Measurements from ENCODE around the gene IL1R2. TPM values are rescaled to one million over a fixed set of nuclear protein-coding genes. Genes with fewer than 3 reads are reported as not detected.

The IL1R2 gene
- total RNA-seq, 1 experiment from 2014 or later = 0.22 TPM

- TF ChIP-seq ZNF532 (CRISPR knock-in tag; IDR thresholded peaks at IDR 0.05; ENCODE audit: borderline replicate concordance) = no peak
- TF ChIP-seq ZNF121 (CRISPR knock-in tag; IDR thresholded peaks at IDR 0.05) = no peak
- TF ChIP-seq, protein P1, sequence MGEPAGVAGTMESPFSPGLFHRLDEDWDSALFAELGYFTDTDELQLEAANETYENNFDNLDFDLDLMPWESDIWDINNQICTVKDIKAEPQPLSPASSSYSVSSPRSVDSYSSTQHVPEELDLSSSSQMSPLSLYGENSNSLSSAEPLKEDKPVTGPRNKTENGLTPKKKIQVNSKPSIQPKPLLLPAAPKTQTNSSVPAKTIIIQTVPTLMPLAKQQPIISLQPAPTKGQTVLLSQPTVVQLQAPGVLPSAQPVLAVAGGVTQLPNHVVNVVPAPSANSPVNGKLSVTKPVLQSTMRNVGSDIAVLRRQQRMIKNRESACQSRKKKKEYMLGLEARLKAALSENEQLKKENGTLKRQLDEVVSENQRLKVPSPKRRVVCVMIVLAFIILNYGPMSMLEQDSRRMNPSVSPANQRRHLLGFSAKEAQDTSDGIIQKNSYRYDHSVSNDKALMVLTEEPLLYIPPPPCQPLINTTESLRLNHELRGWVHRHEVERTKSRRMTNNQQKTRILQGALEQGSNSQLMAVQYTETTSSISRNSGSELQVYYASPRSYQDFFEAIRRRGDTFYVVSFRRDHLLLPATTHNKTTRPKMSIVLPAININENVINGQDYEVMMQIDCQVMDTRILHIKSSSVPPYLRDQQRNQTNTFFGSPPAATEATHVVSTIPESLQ (CRISPR knock-in tag; IDR thresholded peaks at IDR 0.05) = no peak
Measured at GRCh38 chr2:102073168-102073724, 81.5 kb downstream of the IL1R2 start (continued).

DNA sequence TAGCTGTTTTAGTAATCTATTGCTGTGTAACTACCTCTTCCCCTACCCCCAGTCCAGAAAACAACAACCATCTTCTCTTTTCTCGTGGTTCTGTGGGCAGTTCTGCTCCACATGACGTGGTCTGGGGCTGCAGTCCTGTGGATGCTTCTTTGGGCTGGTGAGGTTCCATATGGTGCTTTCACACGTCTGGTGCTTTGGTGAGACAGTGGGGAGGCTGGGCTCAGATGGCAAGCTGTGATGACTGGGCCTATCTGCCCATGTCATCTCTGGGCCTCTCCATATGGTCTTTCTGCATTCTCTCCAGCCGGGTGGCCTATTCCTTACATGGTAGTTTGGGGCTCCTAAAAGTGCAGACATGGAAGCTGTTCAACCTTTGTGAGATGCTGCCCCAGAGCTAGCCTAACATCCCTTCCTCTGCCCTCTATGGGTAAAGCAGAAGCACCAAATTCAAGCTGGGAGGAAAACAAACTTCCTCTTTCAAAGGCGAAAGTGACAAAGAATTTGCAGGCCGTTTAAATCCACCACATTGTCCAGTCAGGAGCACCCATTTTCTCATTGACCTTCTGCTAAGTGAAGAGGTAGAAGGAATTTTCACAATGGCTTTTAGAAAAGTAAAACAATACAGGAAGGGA lies 82.5 kb downstream of the IL1R2 start:
- no peak for DNase-seq (ENCODE audit: low spot score)
- Mint-ChIP-seq H3K4me3 (no peak overlapping the region), H3K9me3 (peaks cover 9% of the 10 kb centered on the region), H3K36me3 (no peaks in the 10 kb centered on the region), H3K27ac (no peak overlapping the region), H3K27me3 (ENCODE audit: low read depth) (no peaks in the 10 kb centered on the region), H3K4me1 (peaks cover 3% of the 10 kb centered on the region; the same call in 1 of the 2 replicates)
- no peak for TF ChIP-seq EMX1 (CRISPR knock-in tag; IDR thresholded peaks at IDR 0.05)
- TF ChIP-seq ETV6 (CRISPR knock-in tag; IDR thresholded peaks at IDR 0.05) = no peak
- no peak for TF ChIP-seq ZNF219 (CRISPR knock-in tag; IDR thresholded peaks at IDR 0.05; ENCODE audit: borderline replicate concordance)
- TF ChIP-seq AR (CRISPR knock-in tag; IDR thresholded peaks at IDR 0.05) = no peak
- TF ChIP-seq ZMAT4 (CRISPR knock-in tag; IDR thresholded peaks at IDR 0.05) = no peak
- TF ChIP-seq, protein P2, sequence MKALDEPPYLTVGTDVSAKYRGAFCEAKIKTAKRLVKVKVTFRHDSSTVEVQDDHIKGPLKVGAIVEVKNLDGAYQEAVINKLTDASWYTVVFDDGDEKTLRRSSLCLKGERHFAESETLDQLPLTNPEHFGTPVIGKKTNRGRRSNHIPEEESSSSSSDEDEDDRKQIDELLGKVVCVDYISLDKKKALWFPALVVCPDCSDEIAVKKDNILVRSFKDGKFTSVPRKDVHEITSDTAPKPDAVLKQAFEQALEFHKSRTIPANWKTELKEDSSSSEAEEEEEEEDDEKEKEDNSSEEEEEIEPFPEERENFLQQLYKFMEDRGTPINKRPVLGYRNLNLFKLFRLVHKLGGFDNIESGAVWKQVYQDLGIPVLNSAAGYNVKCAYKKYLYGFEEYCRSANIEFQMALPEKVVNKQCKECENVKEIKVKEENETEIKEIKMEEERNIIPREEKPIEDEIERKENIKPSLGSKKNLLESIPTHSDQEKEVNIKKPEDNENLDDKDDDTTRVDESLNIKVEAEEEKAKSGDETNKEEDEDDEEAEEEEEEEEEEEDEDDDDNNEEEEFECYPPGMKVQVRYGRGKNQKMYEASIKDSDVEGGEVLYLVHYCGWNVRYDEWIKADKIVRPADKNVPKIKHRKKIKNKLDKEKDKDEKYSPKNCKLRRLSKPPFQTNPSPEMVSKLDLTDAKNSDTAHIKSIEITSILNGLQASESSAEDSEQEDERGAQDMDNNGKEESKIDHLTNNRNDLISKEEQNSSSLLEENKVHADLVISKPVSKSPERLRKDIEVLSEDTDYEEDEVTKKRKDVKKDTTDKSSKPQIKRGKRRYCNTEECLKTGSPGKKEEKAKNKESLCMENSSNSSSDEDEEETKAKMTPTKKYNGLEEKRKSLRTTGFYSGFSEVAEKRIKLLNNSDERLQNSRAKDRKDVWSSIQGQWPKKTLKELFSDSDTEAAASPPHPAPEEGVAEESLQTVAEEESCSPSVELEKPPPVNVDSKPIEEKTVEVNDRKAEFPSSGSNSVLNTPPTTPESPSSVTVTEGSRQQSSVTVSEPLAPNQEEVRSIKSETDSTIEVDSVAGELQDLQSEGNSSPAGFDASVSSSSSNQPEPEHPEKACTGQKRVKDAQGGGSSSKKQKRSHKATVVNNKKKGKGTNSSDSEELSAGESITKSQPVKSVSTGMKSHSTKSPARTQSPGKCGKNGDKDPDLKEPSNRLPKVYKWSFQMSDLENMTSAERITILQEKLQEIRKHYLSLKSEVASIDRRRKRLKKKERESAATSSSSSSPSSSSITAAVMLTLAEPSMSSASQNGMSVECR (CRISPR knock-in tag; IDR thresholded peaks at IDR 0.05; ENCODE audit: borderline replicate concordance) = no peak
- TF ChIP-seq ATF3 (CRISPR knock-in tag; conservative IDR thresholded peaks at IDR 0.05) = no peak
- TF ChIP-seq, protein P3, sequence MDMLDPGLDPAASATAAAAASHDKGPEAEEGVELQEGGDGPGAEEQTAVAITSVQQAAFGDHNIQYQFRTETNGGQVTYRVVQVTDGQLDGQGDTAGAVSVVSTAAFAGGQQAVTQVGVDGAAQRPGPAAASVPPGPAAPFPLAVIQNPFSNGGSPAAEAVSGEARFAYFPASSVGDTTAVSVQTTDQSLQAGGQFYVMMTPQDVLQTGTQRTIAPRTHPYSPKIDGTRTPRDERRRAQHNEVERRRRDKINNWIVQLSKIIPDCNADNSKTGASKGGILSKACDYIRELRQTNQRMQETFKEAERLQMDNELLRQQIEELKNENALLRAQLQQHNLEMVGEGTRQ (CRISPR knock-in tag; IDR thresholded peaks at IDR 0.05) = no peak
- ChIA-PET POLR2A (no interaction called here), CTCF (interaction anchor here (0.8 to 2.6 kb wide), 3 partner anchors 54 to 166 kb away, joined by 3 to 7 read pairs (median 3); no protein-coding TSS in a partner anchor)
- ATAC-seq = no peak
